Measurements from ENCODE around the gene FBXO41. TPM values are rescaled to one million over a fixed set of nuclear protein-coding genes. Genes with fewer than 3 reads are reported as not detected.

Gene FBXO41
- total and polyA plus RNA-seq, 10 of the 15 experiments (the other 5 are each of a cell fraction or from before 2014, with no cell fraction given) = 1.9 to 38.9 (median 11.3) TPM

DNA sequence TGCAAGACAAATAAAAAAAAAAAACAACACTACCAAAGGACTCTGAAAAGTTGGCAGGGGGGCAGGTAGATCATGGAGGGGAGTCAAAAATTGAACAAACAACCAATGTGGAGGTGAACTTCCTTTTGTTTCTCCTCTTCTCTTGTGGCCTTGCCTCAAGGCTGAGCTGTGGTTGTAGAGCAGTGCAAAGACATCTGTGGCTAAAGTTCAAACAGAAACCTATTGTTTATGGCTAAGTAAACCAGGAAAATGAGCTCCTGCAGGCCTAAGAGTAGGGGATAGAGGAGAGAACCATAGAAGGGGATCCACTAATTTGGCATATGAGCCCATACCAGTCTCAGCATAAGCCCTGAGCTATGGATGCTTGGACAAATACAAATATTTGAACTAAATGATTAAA is 49.3 kb upstream of the FBXO41 start:
- ChIA-PET CTCF (interaction anchor here (0.7 to 1.9 kb wide), 2 partner anchors 45 to 47 kb away, joined by 3 to 5 read pairs; no protein-coding TSS in a partner anchor), RAD21 (ENCODE audit: unreplicated experiment) (no interaction called here), SMC1A (ENCODE audit: uncharacterized antibody, unreplicated experiment) (interaction anchor here (0.9 kb wide), 1 partner anchor 180 kb away, joined by 3 read pairs; no protein-coding TSS in a partner anchor), POLR2A (no interaction called here)
- TF ChIP-seq POU2F2 (IDR thresholded peaks at IDR 0.05; ENCODE audit: borderline replicate concordance, low read depth, low read length) (no peak), CREB1 (IDR thresholded peaks at IDR 0.05; ENCODE audit: low read depth) (no peak), IKZF1 (conservative IDR thresholded peaks at IDR 0.05) (no peak), POLR2A (IDR thresholded peaks at IDR 0.05; ENCODE audit: low read depth, low read length) (no peak), CEBPB (IDR thresholded peaks at IDR 0.05; ENCODE audit: borderline replicate concordance in 1 of 2, low read depth in 2 of 2, low read length in 2 of 2) (no peak), YY1 (IDR thresholded peaks at IDR 0.05; ENCODE audit: low read depth, low read length) (no peak), MXI1 (IDR thresholded peaks at IDR 0.05; ENCODE audit: low read depth, low read length) (no peak), POLR2AphosphoS5 (IDR thresholded peaks at IDR 0.05; ENCODE audit: low read length) (no peak), KAT2A (conservative IDR thresholded peaks at IDR 0.05; ENCODE audit: control insufficient read depth, low read depth, low read length) (no peak), STAT1 (conservative IDR thresholded peaks at IDR 0.05) (no peak), IRF4 (IDR thresholded peaks at IDR 0.05; ENCODE audit: low read depth, low read length) (no peak), NFYA (IDR thresholded peaks at IDR 0.05; ENCODE audit: borderline replicate concordance, low read depth, low read length) (no peak)
- TF ChIP-seq, protein P1, sequence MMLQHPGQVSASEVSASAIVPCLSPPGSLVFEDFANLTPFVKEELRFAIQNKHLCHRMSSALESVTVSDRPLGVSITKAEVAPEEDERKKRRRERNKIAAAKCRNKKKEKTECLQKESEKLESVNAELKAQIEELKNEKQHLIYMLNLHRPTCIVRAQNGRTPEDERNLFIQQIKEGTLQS (IDR thresholded peaks at IDR 0.05; ENCODE audit: borderline replicate concordance, extremely low read depth, low read depth, low read length) = no peak
- TF ChIP-seq, protein P2, sequence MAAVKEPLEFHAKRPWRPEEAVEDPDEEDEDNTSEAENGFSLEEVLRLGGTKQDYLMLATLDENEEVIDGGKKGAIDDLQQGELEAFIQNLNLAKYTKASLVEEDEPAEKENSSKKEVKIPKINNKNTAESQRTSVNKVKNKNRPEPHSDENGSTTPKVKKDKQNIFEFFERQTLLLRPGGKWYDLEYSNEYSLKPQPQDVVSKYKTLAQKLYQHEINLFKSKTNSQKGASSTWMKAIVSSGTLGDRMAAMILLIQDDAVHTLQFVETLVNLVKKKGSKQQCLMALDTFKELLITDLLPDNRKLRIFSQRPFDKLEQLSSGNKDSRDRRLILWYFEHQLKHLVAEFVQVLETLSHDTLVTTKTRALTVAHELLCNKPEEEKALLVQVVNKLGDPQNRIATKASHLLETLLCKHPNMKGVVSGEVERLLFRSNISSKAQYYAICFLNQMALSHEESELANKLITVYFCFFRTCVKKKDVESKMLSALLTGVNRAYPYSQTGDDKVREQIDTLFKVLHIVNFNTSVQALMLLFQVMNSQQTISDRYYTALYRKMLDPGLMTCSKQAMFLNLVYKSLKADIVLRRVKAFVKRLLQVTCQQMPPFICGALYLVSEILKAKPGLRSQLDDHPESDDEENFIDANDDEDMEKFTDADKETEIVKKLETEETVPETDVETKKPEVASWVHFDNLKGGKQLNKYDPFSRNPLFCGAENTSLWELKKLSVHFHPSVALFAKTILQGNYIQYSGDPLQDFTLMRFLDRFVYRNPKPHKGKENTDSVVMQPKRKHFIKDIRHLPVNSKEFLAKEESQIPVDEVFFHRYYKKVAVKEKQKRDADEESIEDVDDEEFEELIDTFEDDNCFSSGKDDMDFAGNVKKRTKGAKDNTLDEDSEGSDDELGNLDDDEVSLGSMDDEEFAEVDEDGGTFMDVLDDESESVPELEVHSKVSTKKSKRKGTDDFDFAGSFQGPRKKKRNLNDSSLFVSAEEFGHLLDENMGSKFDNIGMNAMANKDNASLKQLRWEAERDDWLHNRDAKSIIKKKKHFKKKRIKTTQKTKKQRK (IDR thresholded peaks at IDR 0.05; ENCODE audit: low read depth, low read length) = no peak
- TF ChIP-seq, protein P3, sequence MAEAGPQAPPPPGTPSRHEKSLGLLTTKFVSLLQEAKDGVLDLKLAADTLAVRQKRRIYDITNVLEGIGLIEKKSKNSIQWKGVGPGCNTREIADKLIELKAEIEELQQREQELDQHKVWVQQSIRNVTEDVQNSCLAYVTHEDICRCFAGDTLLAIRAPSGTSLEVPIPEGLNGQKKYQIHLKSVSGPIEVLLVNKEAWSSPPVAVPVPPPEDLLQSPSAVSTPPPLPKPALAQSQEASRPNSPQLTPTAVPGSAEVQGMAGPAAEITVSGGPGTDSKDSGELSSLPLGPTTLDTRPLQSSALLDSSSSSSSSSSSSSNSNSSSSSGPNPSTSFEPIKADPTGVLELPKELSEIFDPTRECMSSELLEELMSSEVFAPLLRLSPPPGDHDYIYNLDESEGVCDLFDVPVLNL (IDR thresholded peaks at IDR 0.05; ENCODE audit: low read depth, low read length) = no peak
- Histone ChIP-seq H3K36me3 (ENCODE audit: control insufficient read depth in 2 of 2, insufficient read depth in 2 of 2, low read length in 1 of 2) (no peaks in the 10 kb centered on the region), H2AFZ (ENCODE audit: control insufficient read depth, low read depth, low read length) (no peak overlapping the region), H4K20me1 (ENCODE audit: control insufficient read depth, insufficient read depth) (no peaks in the 10 kb centered on the region), H3K79me2 (ENCODE audit: control insufficient read depth, insufficient read depth, low read length) (no peaks in the 10 kb centered on the region), H3K27ac (ENCODE audit: control insufficient read depth, insufficient read depth) (no peak overlapping the region), H3K4me2 (ENCODE audit: control insufficient read depth, insufficient read depth) (no peak overlapping the region), H3K4me1 (ENCODE audit: control insufficient read depth, insufficient read depth, low read length) (peaks cover 3% of the 10 kb centered on the region; the same call in 1 of the 2 replicates), H3K27me3 (replicated peaks in 1 of 2; ENCODE audit: control insufficient read depth in 2 of 2, insufficient read depth in 2 of 2, low read length in 1 of 2) (no peaks in the 10 kb centered on the region), H3K4me3 (no peak overlapping the region), H3K9ac (ENCODE audit: control insufficient read depth, insufficient read depth, low read length) (no peak overlapping the region), H3K9me3 (replicated peaks; ENCODE audit: control insufficient read depth, insufficient read depth, low read length) (peaks cover 4% of the 10 kb centered on the region; the same call in 1 of the 3 replicates)
- no peak for DNase-seq (ENCODE audit: low read depth, low spot score)
- ATAC-seq = no peak
- BruUV-seq (replicated peaks) = no TSS peak
- in situ Hi-C loops (cut with MboI) (no loop called here), intact Hi-C loops (cut with micrococcal nuclease; ENCODE audit: unreplicated experiment) (no loop called here)
- FAIRE-seq = no peak

All from GM12878 (cell line).